Measurements from ENCODE around the gene HLA-DQB1.
A peak's percentile ranks its signal among the peaks of the same experiment; 100 is the strongest.
"Not testable (repeated sequence)": the region's sequence is repeated elsewhere in the genome, so short reads cannot be mapped to it uniquely, and the experiment has no call there.

Gene HLA-DQB1

GRCh38 chr6:32666420-32667300, at the start of gene HLA-DQB1:
HLA-DQB1 (minus strand) TSS chr6:32666657; CDS start chr6:32666607, 50 bp downstream.
- H3K9ac ChIP-seq (ENCODE audit: insufficient read length, low read depth) = no peak within 1 kb of the TSS
- peaks cover 3% of the 10 kb centered on the region for H3K27me3 ChIP-seq (ENCODE audit: insufficient read depth, insufficient read length)
- H3K36me3 ChIP-seq (ENCODE audit: insufficient read depth, insufficient read length, low read length) = no peaks in the 10 kb centered on the region
- peak within 1 kb of the TSS; percentile 11 for H3K4me3 ChIP-seq (ENCODE audit: insufficient read length, low read depth)
- no peaks in the 10 kb centered on the region for H3K4me1 ChIP-seq (ENCODE audit: insufficient read depth, insufficient read length)
- H3K9me3 ChIP-seq (ENCODE audit: insufficient read depth, low read length) = no peaks in the 10 kb centered on the region
- no peak for TF ChIP-seq ZNF274 (IDR thresholded peaks at IDR 0.05; ENCODE audit: low read depth, low read length)
- no peak for TF ChIP-seq YY1 (IDR thresholded peaks at IDR 0.05; ENCODE audit: insufficient read depth, insufficient read length)
- no peak for TF ChIP-seq SUZ12 (IDR thresholded peaks at IDR 0.05; ENCODE audit: extremely low read depth, insufficient read depth, insufficient read length)
- no peak for DNase-seq (ENCODE audit: low read depth, low spot score)

GRCh38 chr6:32713241-32713640, 46.8 kb upstream of the HLA-DQB1 start:
- TF ChIP-seq SUZ12 (IDR thresholded peaks at IDR 0.05; ENCODE audit: extremely low read depth, insufficient read depth, insufficient read length) = no peak
- TF ChIP-seq YY1 (IDR thresholded peaks at IDR 0.05; ENCODE audit: insufficient read depth, insufficient read length) = no peak
- TF ChIP-seq ZNF274 (IDR thresholded peaks at IDR 0.05; ENCODE audit: low read depth, low read length) = no peak
- H3K9ac ChIP-seq (ENCODE audit: insufficient read length, low read depth) = no peak overlapping the region

GRCh38 chr6:32709625-32710024, 43.2 kb upstream of the HLA-DQB1 start:
- H3K27me3 ChIP-seq (ENCODE audit: insufficient read depth, insufficient read length) = no peaks in the 10 kb centered on the region
- no peaks in the 10 kb centered on the region for H3K9me3 ChIP-seq (ENCODE audit: insufficient read depth, low read length)
- no peak overlapping the region for H3K9ac ChIP-seq (ENCODE audit: insufficient read length, low read depth)
- H3K4me1 ChIP-seq (ENCODE audit: insufficient read depth, insufficient read length) = no peaks in the 10 kb centered on the region
- TF ChIP-seq YY1 (IDR thresholded peaks at IDR 0.05; ENCODE audit: insufficient read depth, insufficient read length) (no peak), SUZ12 (IDR thresholded peaks at IDR 0.05; ENCODE audit: extremely low read depth, insufficient read depth, insufficient read length) (no peak), ZNF274 (IDR thresholded peaks at IDR 0.05; ENCODE audit: low read depth, low read length) (no peak)
- DNase-seq (ENCODE audit: low read depth, low spot score) = no peak
- H3K4me3 ChIP-seq (ENCODE audit: insufficient read length, low read depth) = no peak overlapping the region
- no peaks in the 10 kb centered on the region for H3K36me3 ChIP-seq (ENCODE audit: insufficient read depth, insufficient read length, low read length)

More at GRCh38 chr6:32713241-32713640, 46.8 kb upstream of the HLA-DQB1 start:
- no peaks in the 10 kb centered on the region for H3K9me3 ChIP-seq (ENCODE audit: insufficient read depth, low read length)
- H3K36me3 ChIP-seq (ENCODE audit: insufficient read depth, insufficient read length, low read length) = no peaks in the 10 kb centered on the region
- no peak overlapping the region for H3K4me3 ChIP-seq (ENCODE audit: insufficient read length, low read depth)
- H3K27me3 ChIP-seq (ENCODE audit: insufficient read depth, insufficient read length) = no peaks in the 10 kb centered on the region
- no peak for DNase-seq (ENCODE audit: low read depth, low spot score)
- no peaks in the 10 kb centered on the region for H3K4me1 ChIP-seq (ENCODE audit: insufficient read depth, insufficient read length)

- H3K4me3 ChIP-seq (ENCODE audit: insufficient read length, low read depth); H3K36me3 ChIP-seq (ENCODE audit: insufficient read depth, insufficient read length, low read length); H3K9me3 ChIP-seq (ENCODE audit: insufficient read depth, low read length); H3K4me1 ChIP-seq (ENCODE audit: insufficient read depth, insufficient read length); DNase-seq (ENCODE audit: low read depth, low spot score); H3K9ac ChIP-seq (ENCODE audit: insufficient read length, low read depth); H3K27me3 ChIP-seq (ENCODE audit: insufficient read depth, insufficient read length): not testable (repeated sequence)
These were observed 38.7 kb upstream of the HLA-DQB1 start for GRCh38 chr6:32705164-32705563.

GRCh38 chr6:32703347-32703746, 36.9 kb upstream of the HLA-DQB1 start:
- H3K36me3 ChIP-seq (ENCODE audit: insufficient read depth, insufficient read length, low read length) = no peaks in the 10 kb centered on the region
- H3K27me3 ChIP-seq (ENCODE audit: insufficient read depth, insufficient read length) = no peaks in the 10 kb centered on the region
- no peak overlapping the region for H3K4me3 ChIP-seq (ENCODE audit: insufficient read length, low read depth)
- H3K4me1 ChIP-seq (ENCODE audit: insufficient read depth, insufficient read length) = no peaks in the 10 kb centered on the region
- TF ChIP-seq SUZ12 (IDR thresholded peaks at IDR 0.05; ENCODE audit: extremely low read depth, insufficient read depth, insufficient read length) (no peak), YY1 (IDR thresholded peaks at IDR 0.05; ENCODE audit: insufficient read depth, insufficient read length) (no peak), ZNF274 (IDR thresholded peaks at IDR 0.05; ENCODE audit: low read depth, low read length) (no peak)
- H3K9me3 ChIP-seq (ENCODE audit: insufficient read depth, low read length) = no peaks in the 10 kb centered on the region
- no peak for DNase-seq (ENCODE audit: low read depth, low spot score)
- no peak overlapping the region for H3K9ac ChIP-seq (ENCODE audit: insufficient read length, low read depth)

GRCh38 chr6:32700391-32701040, 34.1 kb upstream of the HLA-DQB1 start:
- no peaks in the 10 kb centered on the region for H3K36me3 ChIP-seq (ENCODE audit: insufficient read depth, insufficient read length, low read length)
- no peaks in the 10 kb centered on the region for H3K4me1 ChIP-seq (ENCODE audit: insufficient read depth, insufficient read length)
- H3K27me3 ChIP-seq (ENCODE audit: insufficient read depth, insufficient read length) = no peaks in the 10 kb centered on the region
- no peak for TF ChIP-seq SUZ12 (IDR thresholded peaks at IDR 0.05; ENCODE audit: extremely low read depth, insufficient read depth, insufficient read length)
- no peak for TF ChIP-seq ZNF274 (IDR thresholded peaks at IDR 0.05; ENCODE audit: low read depth, low read length)
- TF ChIP-seq YY1 (IDR thresholded peaks at IDR 0.05; ENCODE audit: insufficient read depth, insufficient read length) = no peak
- H3K9ac ChIP-seq (ENCODE audit: insufficient read length, low read depth) = no peak overlapping the region
- H3K9me3 ChIP-seq (ENCODE audit: insufficient read depth, low read length) = no peaks in the 10 kb centered on the region
- peak; percentile 49 for DNase-seq (ENCODE audit: low read depth, low spot score)
- H3K4me3 ChIP-seq (ENCODE audit: insufficient read length, low read depth) = no peak overlapping the region

GRCh38 chr6:32697031-32697430, 30.6 kb upstream of the HLA-DQB1 start:
- Histone ChIP-seq H3K9me3 (ENCODE audit: insufficient read depth, low read length) (no peaks in the 10 kb centered on the region), H3K27me3 (ENCODE audit: insufficient read depth, insufficient read length) (no peaks in the 10 kb centered on the region), H3K4me1 (ENCODE audit: insufficient read depth, insufficient read length) (no peaks in the 10 kb centered on the region), H3K4me3 (ENCODE audit: insufficient read length, low read depth) (no peak overlapping the region), H3K36me3 (ENCODE audit: insufficient read depth, insufficient read length, low read length) (no peaks in the 10 kb centered on the region), H3K9ac (ENCODE audit: insufficient read length, low read depth) (no peak overlapping the region)
- no peak for DNase-seq (ENCODE audit: low read depth, low spot score)
- TF ChIP-seq ZNF274 (IDR thresholded peaks at IDR 0.05; ENCODE audit: low read depth, low read length) (no peak), SUZ12 (IDR thresholded peaks at IDR 0.05; ENCODE audit: extremely low read depth, insufficient read depth, insufficient read length) (no peak), YY1 (IDR thresholded peaks at IDR 0.05; ENCODE audit: insufficient read depth, insufficient read length) (no peak)
